ENCODE results near the gene KAT2B. TPM values are rescaled to one million over a fixed set of nuclear protein-coding genes. Genes with fewer than 3 reads are reported as not detected.

Gene KAT2B
- total and polyA plus RNA-seq, 2 of the 13 experiments (the other 11 are each of a cell fraction or from before 2014, with no cell fraction given), result 0.97 to 1.7 TPM

DNA sequence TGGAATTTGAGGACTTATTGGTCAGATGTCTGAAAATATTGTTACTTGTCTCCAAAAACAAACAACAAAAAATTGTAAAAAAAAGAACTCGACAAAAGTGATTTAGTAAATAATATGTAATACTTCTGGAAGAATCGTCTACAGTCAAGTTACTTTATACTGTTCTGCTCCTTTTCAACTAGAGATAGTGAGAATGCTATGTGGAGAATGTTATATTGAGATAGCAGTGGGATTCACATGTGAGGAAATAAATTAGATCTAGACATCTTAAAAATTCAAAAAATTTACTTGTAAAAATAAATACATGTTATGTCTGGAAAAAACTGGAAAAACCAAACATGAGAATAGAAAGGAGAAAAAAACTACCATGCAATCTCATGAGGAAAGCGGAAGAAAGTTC is 80.8 kb downstream of the KAT2B start:
- ATAC-seq (no peak), DNase-seq (ENCODE audit: low spot score) (no peak), FAIRE-seq (no peak)
- no peak for TF ChIP-seq ZNF556 (CRISPR knock-in tag; IDR thresholded peaks at IDR 0.05; ENCODE audit: borderline replicate concordance)
- TF ChIP-seq RBM39 (IDR thresholded peaks at IDR 0.05; ENCODE audit: low read depth, low read length, poor library complexity, severe bottlenecking), result no peak
- TF ChIP-seq, protein P1, sequence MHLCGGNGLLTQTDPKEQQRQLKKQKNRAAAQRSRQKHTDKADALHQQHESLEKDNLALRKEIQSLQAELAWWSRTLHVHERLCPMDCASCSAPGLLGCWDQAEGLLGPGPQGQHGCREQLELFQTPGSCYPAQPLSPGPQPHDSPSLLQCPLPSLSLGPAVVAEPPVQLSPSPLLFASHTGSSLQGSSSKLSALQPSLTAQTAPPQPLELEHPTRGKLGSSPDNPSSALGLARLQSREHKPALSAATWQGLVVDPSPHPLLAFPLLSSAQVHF (CRISPR knock-in tag; IDR thresholded peaks at IDR 0.05), result no peak
- no peak for TF ChIP-seq ZNF547 (CRISPR knock-in tag; IDR thresholded peaks at IDR 0.05)
- no peak for TF ChIP-seq ZMYM3 (CRISPR knock-in tag; IDR thresholded peaks at IDR 0.05)
- TF ChIP-seq ZNF75D (CRISPR knock-in tag; IDR thresholded peaks at IDR 0.05; ENCODE audit: borderline replicate concordance), result no peak
- no peak for TF ChIP-seq MLLT10 (CRISPR knock-in tag; IDR thresholded peaks at IDR 0.05)
- no peak for TF ChIP-seq ZBTB8A (CRISPR knock-in tag; IDR thresholded peaks at IDR 0.05; ENCODE audit: borderline replicate concordance, low read depth)
- TF ChIP-seq SP2 (CRISPR knock-in tag; IDR thresholded peaks at IDR 0.05), result no peak
- TF ChIP-seq, protein P2, sequence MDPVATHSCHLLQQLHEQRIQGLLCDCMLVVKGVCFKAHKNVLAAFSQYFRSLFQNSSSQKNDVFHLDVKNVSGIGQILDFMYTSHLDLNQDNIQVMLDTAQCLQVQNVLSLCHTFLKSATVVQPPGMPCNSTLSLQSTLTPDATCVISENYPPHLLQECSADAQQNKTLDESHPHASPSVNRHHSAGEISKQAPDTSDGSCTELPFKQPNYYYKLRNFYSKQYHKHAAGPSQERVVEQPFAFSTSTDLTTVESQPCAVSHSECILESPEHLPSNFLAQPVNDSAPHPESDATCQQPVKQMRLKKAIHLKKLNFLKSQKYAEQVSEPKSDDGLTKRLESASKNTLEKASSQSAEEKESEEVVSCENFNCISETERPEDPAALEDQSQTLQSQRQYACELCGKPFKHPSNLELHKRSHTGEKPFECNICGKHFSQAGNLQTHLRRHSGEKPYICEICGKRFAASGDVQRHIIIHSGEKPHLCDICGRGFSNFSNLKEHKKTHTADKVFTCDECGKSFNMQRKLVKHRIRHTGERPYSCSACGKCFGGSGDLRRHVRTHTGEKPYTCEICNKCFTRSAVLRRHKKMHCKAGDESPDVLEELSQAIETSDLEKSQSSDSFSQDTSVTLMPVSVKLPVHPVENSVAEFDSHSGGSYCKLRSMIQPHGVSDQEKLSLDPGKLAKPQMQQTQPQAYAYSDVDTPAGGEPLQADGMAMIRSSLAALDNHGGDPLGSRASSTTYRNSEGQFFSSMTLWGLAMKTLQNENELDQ (CRISPR knock-in tag; IDR thresholded peaks at IDR 0.05; ENCODE audit: borderline replicate concordance), result no peak
- no peak for TF ChIP-seq ZNF33A (CRISPR knock-in tag; IDR thresholded peaks at IDR 0.05; ENCODE audit: borderline replicate concordance)
- TF ChIP-seq, protein P3, sequence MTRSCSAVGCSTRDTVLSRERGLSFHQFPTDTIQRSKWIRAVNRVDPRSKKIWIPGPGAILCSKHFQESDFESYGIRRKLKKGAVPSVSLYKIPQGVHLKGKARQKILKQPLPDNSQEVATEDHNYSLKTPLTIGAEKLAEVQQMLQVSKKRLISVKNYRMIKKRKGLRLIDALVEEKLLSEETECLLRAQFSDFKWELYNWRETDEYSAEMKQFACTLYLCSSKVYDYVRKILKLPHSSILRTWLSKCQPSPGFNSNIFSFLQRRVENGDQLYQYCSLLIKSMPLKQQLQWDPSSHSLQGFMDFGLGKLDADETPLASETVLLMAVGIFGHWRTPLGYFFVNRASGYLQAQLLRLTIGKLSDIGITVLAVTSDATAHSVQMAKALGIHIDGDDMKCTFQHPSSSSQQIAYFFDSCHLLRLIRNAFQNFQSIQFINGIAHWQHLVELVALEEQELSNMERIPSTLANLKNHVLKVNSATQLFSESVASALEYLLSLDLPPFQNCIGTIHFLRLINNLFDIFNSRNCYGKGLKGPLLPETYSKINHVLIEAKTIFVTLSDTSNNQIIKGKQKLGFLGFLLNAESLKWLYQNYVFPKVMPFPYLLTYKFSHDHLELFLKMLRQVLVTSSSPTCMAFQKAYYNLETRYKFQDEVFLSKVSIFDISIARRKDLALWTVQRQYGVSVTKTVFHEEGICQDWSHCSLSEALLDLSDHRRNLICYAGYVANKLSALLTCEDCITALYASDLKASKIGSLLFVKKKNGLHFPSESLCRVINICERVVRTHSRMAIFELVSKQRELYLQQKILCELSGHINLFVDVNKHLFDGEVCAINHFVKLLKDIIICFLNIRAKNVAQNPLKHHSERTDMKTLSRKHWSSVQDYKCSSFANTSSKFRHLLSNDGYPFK (CRISPR knock-in tag; IDR thresholded peaks at IDR 0.05; ENCODE audit: borderline replicate concordance), result no peak
- no peak for TF ChIP-seq ZNF883 (CRISPR knock-in tag; IDR thresholded peaks at IDR 0.05; ENCODE audit: not compliant biosample characterization)
- TF ChIP-seq ZKSCAN8 (CRISPR knock-in tag; IDR thresholded peaks at IDR 0.05; ENCODE audit: borderline replicate concordance), result no peak
- BruUV-seq (replicated peaks), result no TSS peak
- no peaks in the 10 kb centered on the region for H3K9me3 ChIP-seq (ENCODE audit: low read length)
- H2AFZ ChIP-seq (ENCODE audit: low read length), result no peak overlapping the region
- no peak overlapping the region for H3K9ac ChIP-seq (ENCODE audit: insufficient read depth, low read depth, low read length)
- no peaks in the 10 kb centered on the region for H3K79me2 ChIP-seq (ENCODE audit: insufficient read depth, low read length)
- H3K4me2 ChIP-seq (ENCODE audit: low read depth, low read length), result no peak overlapping the region
- 81% methylated on average over 3 of the region's 3 CpGs for WGBS (ENCODE audit: low lambda C conversion rate)
- no peak overlapping the region for H3K27ac ChIP-seq (ENCODE audit: extremely low read length, insufficient read depth, low read length)
- in situ Hi-C loops (cut with HindIII; ENCODE audit: extremely low pct_ligation_motif_present, low pct_unique_long_range_greater_than_20kb) (no loop called here), intact Hi-C loops (cut with micrococcal nuclease; ENCODE audit: unreplicated experiment) (no loop called here)
- ChIA-PET CTCF (ENCODE audit: low intra/inter-chr PET ratio, low total read pairs) (no interaction called here), POLR2A (no interaction called here)
- H3K36me3 ChIP-seq (replicated peaks in 1 of 2; ENCODE audit: control insufficient read depth in 1 of 2, insufficient read depth in 2 of 2, low read length in 2 of 2), result no peaks in the 10 kb centered on the region
- no peaks in the 10 kb centered on the region; a peak in 1 of 5 replicates for H3K27me3 ChIP-seq (ENCODE audit: control insufficient read depth in 1 of 2, insufficient read depth in 2 of 2, low read length in 2 of 2)
- H3K4me1 ChIP-seq (ENCODE audit: insufficient read depth, low read length), result no peaks in the 10 kb centered on the region
- no peaks in the 10 kb centered on the region for H4K20me1 ChIP-seq (ENCODE audit: insufficient read depth, low read length)
- no peak overlapping the region for H3K4me3 ChIP-seq (replicated peaks in 1 of 3; ENCODE audit: insufficient read depth in 1 of 3, low read depth in 2 of 3, low read length in 3 of 3)
